Panc1 (cell line): ENCODE measurements around the gene MAGI1. TPM values are rescaled to one million over a fixed set of nuclear protein-coding genes. Genes with fewer than 3 reads are reported as not detected.

Experiments used
- ATAC-seq: fragments of 200-7000 bp; cut with Tn5 transposase; 2 replicates; pipeline ENCODE4 v1.9.1; 2020; ENCODE audit warnings: mild to moderate bottlenecking, moderate library complexity
- BruUV-seq: library from RNA; stranded (reverse); fragments of 400-500 nt; replicated peaks from 2 replicates; lab custom pipeline; 2021; lab: Mats Ljungman, UMichigan
- CTCF ChIA-PET: fragments of 300-600 bp; sonication (Branson Sonifier 250); formaldehyde crosslinking; loops from one replicate; lab custom pipeline; 2022; ENCODE audit warnings: antibody characterized with exemption; lab: Charles Lee
- POLR2A ChIA-PET: fragments of 300-600 bp; sonication (Branson Sonifier 250); formaldehyde crosslinking; loops from one replicate; lab custom pipeline; 2022; ENCODE audit warnings: antibody characterized with exemption; lab: Charles Lee
- DNase-seq: peaks from one replicate; pipeline ENCODE4 v3.0.0-alpha.2; 2010; ENCODE audit warnings: low read depth, low spot score
- H3K27ac ChIP-seq: 2 replicates; pipeline ENCODE4 v1.5.1; 2011; ENCODE audit warnings: mild to moderate bottlenecking, low read length, inconsistent platforms
- H3K27me3 ChIP-seq: fragments of 200-500 bp; sonication (Bioruptor generic); 2 replicates; pipeline ENCODE4 v1.6.0; 2014; ENCODE audit warnings: low read length, inconsistent platforms; ENCODE audit not compliant: control insufficient read depth, insufficient read depth
- H3K36me3 ChIP-seq: fragments of 200-500 bp; sonication (Bioruptor generic); 2 replicates; pipeline ENCODE4 v1.5.1; 2014; ENCODE audit warnings: inconsistent platforms, mild to moderate bottlenecking, low read length, moderate library complexity; ENCODE audit not compliant: control insufficient read depth, insufficient read depth
- H3K4me1 ChIP-seq: 2 replicates; pipeline ENCODE4 v1.5.1; 2011; ENCODE audit warnings: inconsistent platforms, mild to moderate bottlenecking, low read length, moderate library complexity; ENCODE audit not compliant: control insufficient read depth, insufficient read depth
- H3K4me3 ChIP-seq, 2 experiments: 2 replicates each; pipeline ENCODE4 v1.5.1; 2011 to 2012; ENCODE audit warnings: low read depth in 2 of 2, low read length in 2 of 2, mild to moderate bottlenecking in 2 of 2, inconsistent platforms in 1 of 2, moderate library complexity in 1 of 2
- H3K9me3 ChIP-seq: fragments of 200-500 bp; sonication (Bioruptor generic); 2 replicates; pipeline ENCODE4 v1.5.1; 2014; ENCODE audit warnings: low read depth, mild to moderate bottlenecking, inconsistent platforms, low read length, moderate library complexity; ENCODE audit not compliant: control insufficient read depth, insufficient read depth
- POLR2AphosphoS5 ChIP-seq: IDR thresholded peaks from 2 replicates; pipeline ENCODE4 v1.6.1; 2012; ENCODE audit warnings: mild to moderate bottlenecking, low read depth, low read length, moderate library complexity
- SIN3A ChIP-seq: IDR thresholded peaks from 2 replicates; pipeline ENCODE4 v1.6.1; 2012; ENCODE audit warnings: low read depth, mild to moderate bottlenecking, low read length, moderate library complexity, borderline replicate concordance; ENCODE audit not compliant: insufficient read depth
- TCF7L2 ChIP-seq: IDR thresholded peaks from 2 replicates; pipeline ENCODE4 v1.6.1; 2011; ENCODE audit warnings: mild to moderate bottlenecking, low read depth, low read length, inconsistent platforms
- in situ Hi-C: cut with HindIII; loops from 2 replicates; pipeline ENCODE4 v1.10.0; 2016; ENCODE audit warnings: low sequenced_read_pairs, low pct_unique_long_range_greater_than_20kb
- intact Hi-C: fragments of 100-400 bp; cut with micrococcal nuclease; formaldehyde crosslinking; loops from one replicate; pipeline ENCODE4 v1.10.0; 2022; ENCODE audit not compliant: unreplicated experiment
- total RNA-seq: library from RNA; stranded (reverse); gene quantifications from one replicate; pipeline ENCODE4 v1.2.1, GENCODE V29; 2021; ENCODE audit not compliant: unreplicated experiment
- TF ChIP-seq, protein P1 (sequence below): fragments of 450-650 bp; IDR thresholded peaks from 2 replicates; pipeline ENCODE4 v1.5.1; 2017; ENCODE audit warnings: mild to moderate bottlenecking
- TF ChIP-seq, protein P2 (sequence below), 2 experiments: IDR thresholded peaks; 2 replicates each; pipeline ENCODE4 v1.6.1; 2011 to 2012; ENCODE audit warnings: low read depth in 2 of 2, control low read depth in 1 of 2, low read length in 1 of 2, mild to moderate bottlenecking in 1 of 2, moderate library complexity in 1 of 2; ENCODE audit not compliant: insufficient read depth in 1 of 2

The MAGI1 gene
- total RNA-seq, 1 experiment from 2014 or later = 9.5 TPM

- POLR2A ChIA-PET = no interaction called here
Observed at GRCh38 chr3:65347166-65347565, 691.6 kb downstream of the MAGI1 start.

DNA sequence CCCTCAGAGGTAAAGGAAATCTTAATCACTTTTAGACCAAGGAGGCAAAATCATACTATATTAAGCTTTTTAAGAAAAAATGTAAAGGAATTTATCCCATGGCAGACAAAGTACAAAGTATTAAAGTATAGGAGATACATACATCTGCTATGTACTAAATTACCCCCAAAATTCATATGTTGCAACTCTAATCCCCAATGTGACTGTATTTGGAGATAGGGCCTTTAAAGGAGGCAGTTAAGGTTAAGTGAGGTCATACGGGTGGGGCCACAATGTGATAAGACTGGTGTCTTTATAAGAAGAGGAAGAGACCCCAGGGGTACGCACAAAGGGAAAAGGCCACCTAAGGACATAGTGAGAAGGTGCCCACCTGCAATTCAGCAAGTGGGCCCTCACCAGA, 693.9 kb downstream of the MAGI1 start:
- POLR2A ChIA-PET = no interaction called here
- ATAC-seq = no peak
- no peaks in the 10 kb centered on the region for H3K4me1 ChIP-seq
- no peak for DNase-seq
- H3K36me3 ChIP-seq = no peaks in the 10 kb centered on the region
- H3K4me3 ChIP-seq = no peak overlapping the region
- no peaks in the 10 kb centered on the region for H3K9me3 ChIP-seq
- CTCF ChIA-PET = no interaction called here
- no peak overlapping the region for H3K27ac ChIP-seq
- in situ Hi-C loops = no loop called here
- intact Hi-C loops = no loop called here
- no peak for TF ChIP-seq POLR2AphosphoS5
- TF ChIP-seq, protein P1, sequence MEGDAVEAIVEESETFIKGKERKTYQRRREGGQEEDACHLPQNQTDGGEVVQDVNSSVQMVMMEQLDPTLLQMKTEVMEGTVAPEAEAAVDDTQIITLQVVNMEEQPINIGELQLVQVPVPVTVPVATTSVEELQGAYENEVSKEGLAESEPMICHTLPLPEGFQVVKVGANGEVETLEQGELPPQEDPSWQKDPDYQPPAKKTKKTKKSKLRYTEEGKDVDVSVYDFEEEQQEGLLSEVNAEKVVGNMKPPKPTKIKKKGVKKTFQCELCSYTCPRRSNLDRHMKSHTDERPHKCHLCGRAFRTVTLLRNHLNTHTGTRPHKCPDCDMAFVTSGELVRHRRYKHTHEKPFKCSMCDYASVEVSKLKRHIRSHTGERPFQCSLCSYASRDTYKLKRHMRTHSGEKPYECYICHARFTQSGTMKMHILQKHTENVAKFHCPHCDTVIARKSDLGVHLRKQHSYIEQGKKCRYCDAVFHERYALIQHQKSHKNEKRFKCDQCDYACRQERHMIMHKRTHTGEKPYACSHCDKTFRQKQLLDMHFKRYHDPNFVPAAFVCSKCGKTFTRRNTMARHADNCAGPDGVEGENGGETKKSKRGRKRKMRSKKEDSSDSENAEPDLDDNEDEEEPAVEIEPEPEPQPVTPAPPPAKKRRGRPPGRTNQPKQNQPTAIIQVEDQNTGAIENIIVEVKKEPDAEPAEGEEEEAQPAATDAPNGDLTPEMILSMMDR = no peak
- TF ChIP-seq TCF7L2 = no peak
- no peak for TF ChIP-seq SIN3A
- TF ChIP-seq, protein P2, sequence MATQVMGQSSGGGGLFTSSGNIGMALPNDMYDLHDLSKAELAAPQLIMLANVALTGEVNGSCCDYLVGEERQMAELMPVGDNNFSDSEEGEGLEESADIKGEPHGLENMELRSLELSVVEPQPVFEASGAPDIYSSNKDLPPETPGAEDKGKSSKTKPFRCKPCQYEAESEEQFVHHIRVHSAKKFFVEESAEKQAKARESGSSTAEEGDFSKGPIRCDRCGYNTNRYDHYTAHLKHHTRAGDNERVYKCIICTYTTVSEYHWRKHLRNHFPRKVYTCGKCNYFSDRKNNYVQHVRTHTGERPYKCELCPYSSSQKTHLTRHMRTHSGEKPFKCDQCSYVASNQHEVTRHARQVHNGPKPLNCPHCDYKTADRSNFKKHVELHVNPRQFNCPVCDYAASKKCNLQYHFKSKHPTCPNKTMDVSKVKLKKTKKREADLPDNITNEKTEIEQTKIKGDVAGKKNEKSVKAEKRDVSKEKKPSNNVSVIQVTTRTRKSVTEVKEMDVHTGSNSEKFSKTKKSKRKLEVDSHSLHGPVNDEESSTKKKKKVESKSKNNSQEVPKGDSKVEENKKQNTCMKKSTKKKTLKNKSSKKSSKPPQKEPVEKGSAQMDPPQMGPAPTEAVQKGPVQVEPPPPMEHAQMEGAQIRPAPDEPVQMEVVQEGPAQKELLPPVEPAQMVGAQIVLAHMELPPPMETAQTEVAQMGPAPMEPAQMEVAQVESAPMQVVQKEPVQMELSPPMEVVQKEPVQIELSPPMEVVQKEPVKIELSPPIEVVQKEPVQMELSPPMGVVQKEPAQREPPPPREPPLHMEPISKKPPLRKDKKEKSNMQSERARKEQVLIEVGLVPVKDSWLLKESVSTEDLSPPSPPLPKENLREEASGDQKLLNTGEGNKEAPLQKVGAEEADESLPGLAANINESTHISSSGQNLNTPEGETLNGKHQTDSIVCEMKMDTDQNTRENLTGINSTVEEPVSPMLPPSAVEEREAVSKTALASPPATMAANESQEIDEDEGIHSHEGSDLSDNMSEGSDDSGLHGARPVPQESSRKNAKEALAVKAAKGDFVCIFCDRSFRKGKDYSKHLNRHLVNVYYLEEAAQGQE (IDR thresholded peaks at IDR 0.05; ENCODE audit: insufficient read depth in 1 of 2, low read depth in 2 of 2, low read length in 1 of 2) = no peak
- H3K27me3 ChIP-seq = no peaks in the 10 kb centered on the region
- BruUV-seq = no TSS peak

More at GRCh38 chr3:65347166-65347565, 691.6 kb downstream of the MAGI1 start:
- DNase-seq (no peak), ATAC-seq (no peak)
- in situ Hi-C loops (no loop called here), intact Hi-C loops (no loop called here)
- TF ChIP-seq TCF7L2 (no peak), SIN3A (no peak), POLR2AphosphoS5 (no peak)
- TF ChIP-seq, protein P1 = no peak
- TF ChIP-seq, protein P2 (IDR thresholded peaks at IDR 0.05; ENCODE audit: insufficient read depth in 1 of 2, low read depth in 2 of 2, low read length in 1 of 2) = no peak
- CTCF ChIA-PET = no interaction called here
- Histone ChIP-seq H3K27ac (no peak overlapping the region), H3K27me3 (no peaks in the 10 kb centered on the region), H3K36me3 (no peaks in the 10 kb centered on the region), H3K4me3 (no peak overlapping the region), H3K9me3 (no peaks in the 10 kb centered on the region), H3K4me1 (no peaks in the 10 kb centered on the region)
- no TSS peak for BruUV-seq
